Activated naive CD4-positive, alpha-beta T cell treated with Interleukin-2 at 50 U/mL for 16 hours (primary cell): Measurements from ENCODE around the gene BBS10.
"Not testable (repeated sequence)": the region's sequence is repeated elsewhere in the genome, so short reads cannot be mapped to it uniquely, and the experiment has no call there.

ENCODE experiments used
- DNase-seq: peaks from one replicate; pipeline ENCODE4 v3.0.0-alpha.2; 2020

BBS10 gene

GRCh38 chr12:76348079-76348901 lies at the start of gene BBS10:
Gene BBS10 (minus strand): TSS chr12:76348415. CDS start chr12:76348358, 57 bp downstream.
- peak; percentile 90 for DNase-seq

GRCh38 chr12:76391461-76391860 lies 43.2 kb upstream of the BBS10 start:
- no peak for DNase-seq

GRCh38 chr12:76387614-76388013 lies 39.4 kb upstream of the BBS10 start:
- DNase-seq = no peak

GRCh38 chr12:76384560-76384959 lies 36.3 kb upstream of the BBS10 start:
- DNase-seq = no peak

GRCh38 chr12:76383988-76384387 lies 35.8 kb upstream of the BBS10 start:
- no peak for DNase-seq

- DNase-seq = no peak
Observed at GRCh38 chr12:76379261-76379660, 31.0 kb upstream of the BBS10 start.

GRCh38 chr12:76376876-76377275 lies 28.7 kb upstream of the BBS10 start:
- not testable (repeated sequence) for DNase-seq

GRCh38 chr12:76375939-76376338 lies 27.7 kb upstream of the BBS10 start:
- DNase-seq = no peak

- DNase-seq = no peak
Observed at GRCh38 chr12:76375470-76375869, 27.3 kb upstream of the BBS10 start.

GRCh38 chr12:76374386-76375020 lies 26.3 kb upstream of the BBS10 start:
- no peak for DNase-seq

- DNase-seq = no peak
Observed at GRCh38 chr12:76368230-76368629, 20.0 kb upstream of the BBS10 start.

GRCh38 chr12:76366163-76366562 lies 17.9 kb upstream of the BBS10 start:
- DNase-seq = no peak

GRCh38 chr12:76364131-76364530 lies 15.9 kb upstream of the BBS10 start:
- not testable (repeated sequence) for DNase-seq

GRCh38 chr12:76360316-76360715 lies 12.1 kb upstream of the BBS10 start:
- DNase-seq = no peak

- DNase-seq = no peak
Observed at GRCh38 chr12:76356071-76356470, 7.9 kb upstream of the BBS10 start.

- DNase-seq = peak; percentile 23
Observed at GRCh38 chr12:76346798-76347420, 1.3 kb downstream of the BBS10 start.

GRCh38 chr12:76346236-76346635 lies 2.0 kb downstream of the BBS10 start:
- DNase-seq = no peak

GRCh38 chr12:76345569-76345968 lies 2.6 kb downstream of the BBS10 start:
- no peak for DNase-seq

- no peak for DNase-seq
Observed at GRCh38 chr12:76341436-76342030, 6.7 kb downstream of the BBS10 start.

- DNase-seq = no peak
Observed at GRCh38 chr12:76340680-76341435, 7.4 kb downstream of the BBS10 start.

GRCh38 chr12:76337583-76337982 lies 10.6 kb downstream of the BBS10 start:
- DNase-seq = no peak

- no peak for DNase-seq
Observed at GRCh38 chr12:76332606-76333005, 15.6 kb downstream of the BBS10 start.

GRCh38 chr12:76329606-76330005 lies 18.6 kb downstream of the BBS10 start:
- no peak for DNase-seq
